PC-3 (cell line): ENCODE data around the gene SMCO4. TPM values are rescaled to one million over a fixed set of nuclear protein-coding genes. Genes with fewer than 3 reads are reported as not detected.

Source experiments
- ATAC-seq: fragments of 200-7000 bp; cut with Tn5 transposase; 2 replicates; pipeline ENCODE4 v1.9.1; 2020; ENCODE audit warnings: mild to moderate bottlenecking, moderate library complexity
- BruUV-seq: library from RNA; stranded (reverse); fragments of 400-500 nt; replicated peaks from 2 replicates; lab custom pipeline; 2021; lab: Mats Ljungman, UMichigan
- CTCF ChIA-PET: fragments of 300-600 bp; sonication (Branson Sonifier 250); formaldehyde crosslinking; loops from one replicate; lab custom pipeline; 2022; ENCODE audit warnings: antibody characterized with exemption; lab: Charles Lee
- POLR2A ChIA-PET: fragments of 300-600 bp; sonication (Branson Sonifier 250); formaldehyde crosslinking; loops from one replicate; lab custom pipeline; 2022; ENCODE audit warnings: antibody characterized with exemption; ENCODE audit not compliant: unreplicated experiment; lab: Charles Lee
- DNase-seq: peaks from one replicate; pipeline ENCODE4 v3.0.0-alpha.2; 2015
- H2AFZ ChIP-seq: fragments of 300-600 bp; sonication (generic); 2 replicates; pipeline ENCODE4 v1.6.0; 2016; ENCODE audit warnings: antibody characterized with exemption, low read length
- H3F3A ChIP-seq: fragments of 300-600 bp; sonication (generic); one replicate; pipeline ENCODE4 v1.6.0; 2017; ENCODE audit warnings: antibody characterized with exemption, low read length, control low read depth, mild to moderate bottlenecking; ENCODE audit not compliant: unreplicated experiment
- H3K27ac ChIP-seq: fragments of 300-600 bp; sonication (generic); 2 replicates; pipeline ENCODE4 v1.5.1; 2016; ENCODE audit warnings: mild to moderate bottlenecking, low read length
- H3K27me3 ChIP-seq: fragments of 300-600 bp; sonication (generic); 2 replicates; pipeline ENCODE4 v1.6.1; 2016; ENCODE audit warnings: low read length, mixed read lengths
- H3K36me3 ChIP-seq: fragments of 300-600 bp; sonication (generic); 2 replicates; pipeline ENCODE4 v1.6.1; 2016; ENCODE audit warnings: low read depth, mixed run types, low read length, mixed read lengths
- H3K4me1 ChIP-seq: fragments of 300-600 bp; sonication (generic); 2 replicates; pipeline ENCODE4 v1.5.1; 2016; ENCODE audit warnings: low read length; ENCODE audit not compliant: insufficient read depth
- H3K4me2 ChIP-seq: fragments of 300-600 bp; sonication (generic); 2 replicates; pipeline ENCODE4 v1.6.0; 2016; ENCODE audit warnings: low read length
- H3K4me3 ChIP-seq: fragments of 300-600 bp; sonication (generic); 2 replicates; pipeline ENCODE4 v1.5.1; 2016; ENCODE audit warnings: mild to moderate bottlenecking, low read length, mixed read lengths
- H3K79me2 ChIP-seq: fragments of 300-600 bp; sonication (generic); 2 replicates; pipeline ENCODE4 v1.6.1; 2017; ENCODE audit warnings: low read length, mixed read lengths
- H3K9ac ChIP-seq: fragments of 300-600 bp; sonication (generic); 2 replicates; pipeline ENCODE4 v1.6.0; 2016; ENCODE audit warnings: mild to moderate bottlenecking, low read length
- H3K9me2 ChIP-seq: fragments of 300-600 bp; sonication (generic); replicated peaks from 2 replicates; pipeline ENCODE4 v1.6.1; 2016; ENCODE audit warnings: mixed run types, low read length, mixed read lengths
- H3K9me3 ChIP-seq: fragments of 300-600 bp; sonication (generic); 2 replicates; pipeline ENCODE4 v1.6.1; 2016; ENCODE audit warnings: low read length, mixed read lengths
- H4K20me1 ChIP-seq: fragments of 300-600 bp; sonication (generic); 2 replicates; pipeline ENCODE4 v1.6.1; 2016; ENCODE audit warnings: low read length, mixed read lengths
- EZH2 ChIP-seq: fragments of 300-600 bp; sonication (generic); IDR thresholded peaks from one replicate; pipeline ENCODE4 v1.6.1; 2017; ENCODE audit warnings: antibody characterized with exemption, mild to moderate bottlenecking, low read length; ENCODE audit not compliant: unreplicated experiment
- EZH2phosphoT487 ChIP-seq: fragments of 300-600 bp; sonication (generic); IDR thresholded peaks from 2 replicates; pipeline ENCODE4 v1.6.1; 2018; ENCODE audit warnings: mild to moderate bottlenecking, antibody characterized with exemption, low read length, borderline replicate concordance
- intact Hi-C: fragments of 100-400 bp; cut with micrococcal nuclease; formaldehyde crosslinking; loops from 2 replicates; pipeline ENCODE4 v1.9.0; 2023
- total RNA-seq: library from RNA; depleted of rRNA; stranded (reverse); fragments of >200 nt; gene quantifications from 2 replicates; pipeline ENCODE4 v1.2.3, GENCODE V29; 2014
- TF ChIP-seq, protein P1 (sequence below): fragments of 300-600 bp; sonication (generic); conservative IDR thresholded peaks from 2 replicates; pipeline ENCODE4 v1.5.1; 2017; ENCODE audit warnings: antibody characterized with exemption, low read depth, mild to moderate bottlenecking, low read length

Gene SMCO4
- total RNA-seq, 1 experiment from 2014 or later: 23.0 TPM

DNA sequence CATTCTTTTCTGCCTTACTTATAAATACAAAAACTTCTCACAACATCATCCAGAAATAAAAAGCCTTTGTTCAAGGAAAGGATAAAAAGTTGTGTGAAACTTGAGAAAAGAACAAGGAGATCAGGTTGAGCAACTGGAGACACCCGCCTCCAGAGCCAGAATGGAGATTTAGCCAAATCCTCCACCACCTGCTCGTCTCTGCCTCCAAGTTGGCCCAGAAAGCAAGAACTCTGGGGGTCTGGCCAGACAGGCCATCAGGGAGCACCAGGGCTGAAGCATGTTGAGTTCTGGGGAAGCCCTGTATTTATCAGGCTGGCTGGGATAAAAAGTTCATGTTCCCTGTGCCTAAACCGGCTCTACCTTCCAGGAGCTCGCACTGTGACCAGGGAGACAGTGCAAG lies 14.9 kb downstream of the SMCO4 start:
- POLR2A ChIA-PET: no interaction called here
- H3K9ac ChIP-seq: no peak overlapping the region
- CTCF ChIA-PET: no interaction called here
- no peaks in the 10 kb centered on the region for H4K20me1 ChIP-seq
- H2AFZ ChIP-seq: no peak overlapping the region
- DNase-seq (no peak), ATAC-seq (no peak)
- intact Hi-C loops: no loop called here
- no peaks in the 10 kb centered on the region for H3K27me3 ChIP-seq
- H3K79me2 ChIP-seq: no peaks in the 10 kb centered on the region
- H3K9me3 ChIP-seq: no peaks in the 10 kb centered on the region
- no peak overlapping the region for H3K4me2 ChIP-seq
- H3K9me2 ChIP-seq: no peaks in the 10 kb centered on the region
- no TSS peak for BruUV-seq
- H3K4me3 ChIP-seq: no peak overlapping the region
- no peaks in the 10 kb centered on the region for H3F3A ChIP-seq
- TF ChIP-seq EZH2phosphoT487 (no peak), EZH2 (no peak)
- TF ChIP-seq, protein P1, sequence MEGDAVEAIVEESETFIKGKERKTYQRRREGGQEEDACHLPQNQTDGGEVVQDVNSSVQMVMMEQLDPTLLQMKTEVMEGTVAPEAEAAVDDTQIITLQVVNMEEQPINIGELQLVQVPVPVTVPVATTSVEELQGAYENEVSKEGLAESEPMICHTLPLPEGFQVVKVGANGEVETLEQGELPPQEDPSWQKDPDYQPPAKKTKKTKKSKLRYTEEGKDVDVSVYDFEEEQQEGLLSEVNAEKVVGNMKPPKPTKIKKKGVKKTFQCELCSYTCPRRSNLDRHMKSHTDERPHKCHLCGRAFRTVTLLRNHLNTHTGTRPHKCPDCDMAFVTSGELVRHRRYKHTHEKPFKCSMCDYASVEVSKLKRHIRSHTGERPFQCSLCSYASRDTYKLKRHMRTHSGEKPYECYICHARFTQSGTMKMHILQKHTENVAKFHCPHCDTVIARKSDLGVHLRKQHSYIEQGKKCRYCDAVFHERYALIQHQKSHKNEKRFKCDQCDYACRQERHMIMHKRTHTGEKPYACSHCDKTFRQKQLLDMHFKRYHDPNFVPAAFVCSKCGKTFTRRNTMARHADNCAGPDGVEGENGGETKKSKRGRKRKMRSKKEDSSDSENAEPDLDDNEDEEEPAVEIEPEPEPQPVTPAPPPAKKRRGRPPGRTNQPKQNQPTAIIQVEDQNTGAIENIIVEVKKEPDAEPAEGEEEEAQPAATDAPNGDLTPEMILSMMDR: no peak
- H3K4me1 ChIP-seq: peaks cover 9% of the 10 kb centered on the region
- no peaks in the 10 kb centered on the region for H3K36me3 ChIP-seq
- no peak overlapping the region for H3K27ac ChIP-seq

DNA sequence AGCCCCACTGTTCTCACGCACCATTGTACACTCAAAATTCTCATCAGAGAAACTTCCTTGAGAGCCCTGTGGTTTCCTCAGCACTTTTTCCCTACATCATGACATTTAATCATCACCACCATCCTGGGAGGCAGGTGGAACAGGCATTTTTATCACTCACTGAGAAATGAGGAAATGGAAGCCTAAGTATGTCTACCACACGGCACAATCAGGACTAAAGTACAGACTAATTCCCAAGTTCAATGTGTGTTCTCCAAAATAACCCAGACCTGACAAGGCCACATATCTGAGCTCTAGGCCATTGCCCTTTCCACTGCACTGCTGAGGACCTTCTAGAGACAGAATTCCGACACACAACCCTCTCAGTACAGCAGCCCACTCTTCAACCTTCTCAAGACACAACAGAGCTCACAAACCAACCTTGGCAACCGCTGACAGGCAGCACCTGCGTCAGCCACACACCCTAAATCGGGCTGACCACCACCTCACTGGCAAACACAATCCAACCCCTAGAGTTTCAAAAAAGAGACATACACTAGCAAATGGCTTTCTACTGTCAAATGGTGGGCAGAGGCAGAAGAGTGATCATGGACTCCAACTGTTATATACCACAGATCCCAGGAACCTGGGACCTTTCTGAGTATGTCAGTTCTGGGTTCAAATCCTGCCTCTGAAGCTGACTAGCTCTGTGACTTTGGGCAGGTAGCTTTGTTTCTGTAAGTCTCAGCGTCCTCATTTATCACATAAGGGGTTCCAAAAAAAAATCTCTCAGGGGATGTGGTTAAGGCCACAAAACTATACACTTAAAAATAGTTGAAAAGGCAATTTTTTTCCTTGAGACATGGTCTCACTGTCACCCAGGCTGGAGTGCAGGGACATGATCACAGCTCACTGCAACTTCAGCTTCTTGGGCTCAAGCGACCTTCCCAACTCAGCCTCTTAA lies 16.3 kb downstream of the SMCO4 start:
- no peaks in the 10 kb centered on the region for H3K79me2 ChIP-seq
- TF ChIP-seq, protein P1: no peak
- TF ChIP-seq EZH2: no peak
- no peak for TF ChIP-seq EZH2phosphoT487
- H3K4me2 ChIP-seq: no peak overlapping the region
- H3K27me3 ChIP-seq: no peaks in the 10 kb centered on the region
- H3K27ac ChIP-seq: no peak overlapping the region
- CTCF ChIA-PET: no interaction called here
- no peak for ATAC-seq
- intact Hi-C loops: no loop called here
- no peaks in the 10 kb centered on the region for H3K36me3 ChIP-seq
- POLR2A ChIA-PET: no interaction called here
- DNase-seq: no peak
- H3K4me3 ChIP-seq: no peak overlapping the region
- H3K9me2 ChIP-seq: no peaks in the 10 kb centered on the region
- no peaks in the 10 kb centered on the region for H4K20me1 ChIP-seq
- H3F3A ChIP-seq: no peaks in the 10 kb centered on the region
- no peak overlapping the region for H2AFZ ChIP-seq
- H3K9ac ChIP-seq: no peak overlapping the region
- no peaks in the 10 kb centered on the region for H3K9me3 ChIP-seq
- H3K4me1 ChIP-seq: peaks cover 9% of the 10 kb centered on the region
- no TSS peak for BruUV-seq

DNA sequence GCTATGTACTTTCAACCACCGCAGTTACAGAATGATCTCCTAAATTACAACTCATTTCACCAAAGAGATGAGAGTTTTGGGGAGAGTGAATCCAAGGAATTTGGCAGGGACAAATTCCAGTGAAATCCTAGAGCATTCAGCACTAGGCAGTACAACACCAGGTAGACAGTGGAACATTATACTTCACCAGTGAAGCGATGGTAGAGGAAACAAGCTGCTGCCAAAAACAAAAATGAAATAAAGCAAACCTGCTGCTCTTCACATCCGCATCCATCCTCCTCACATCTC lies 16.9 kb downstream of the SMCO4 start:
- no peaks in the 10 kb centered on the region for H3K27me3 ChIP-seq
- H3K9me2 ChIP-seq: no peaks in the 10 kb centered on the region
- H3K9me3 ChIP-seq: no peaks in the 10 kb centered on the region
- ChIA-PET POLR2A (no interaction called here), CTCF (no interaction called here)
- no TSS peak for BruUV-seq
- no peaks in the 10 kb centered on the region for H4K20me1 ChIP-seq
- H3K4me3 ChIP-seq: no peak overlapping the region
- H3K4me1 ChIP-seq: peaks cover 14% of the 10 kb centered on the region
- no peak overlapping the region for H3K27ac ChIP-seq
- H2AFZ ChIP-seq: no peak overlapping the region
- intact Hi-C loops: no loop called here
- no peaks in the 10 kb centered on the region for H3K79me2 ChIP-seq
- DNase-seq: no peak
- no peak overlapping the region for H3K4me2 ChIP-seq
- no peaks in the 10 kb centered on the region for H3K36me3 ChIP-seq
- ATAC-seq: no peak
- no peak overlapping the region for H3K9ac ChIP-seq
- no peaks in the 10 kb centered on the region for H3F3A ChIP-seq
- TF ChIP-seq EZH2 (no peak), EZH2phosphoT487 (no peak)
- TF ChIP-seq, protein P1: no peak
